HG02885 (cell line): ENCODE data around the gene NDUFAF8.

Experiments
- ATAC-seq: cut with Tn5 transposase; IDR thresholded peaks from one replicate; pipeline ENCODE4 v1.9.1; 2021; ENCODE audit warnings: mild to moderate bottlenecking; ENCODE audit not compliant: unreplicated experiment, poor library complexity

Gene NDUFAF8

GRCh38 chr17:81238815-81239713 lies at the start of gene NDUFAF8, which contains the start of gene TEPSIN:
TSS of gene NDUFAF8 (plus strand) at chr17:81239318. CDS start at chr17:81239364, 46 bp downstream.
TSS of gene TEPSIN (minus strand) at chr17:81239055. CDS start at chr17:81239033, 22 bp downstream.
- peak; percentile 90 for ATAC-seq

GRCh38 chr17:81189670-81190530 lies 49.2 kb upstream of the NDUFAF8 start:
- no peak for ATAC-seq

GRCh38 chr17:81190591-81190990 lies 48.5 kb upstream of the NDUFAF8 start:
- no peak for ATAC-seq

- no peak for ATAC-seq
Observed at GRCh38 chr17:81191116-81191515, 48.0 kb upstream of the NDUFAF8 start.

GRCh38 chr17:81191646-81192045 lies 47.5 kb upstream of the NDUFAF8 start:
- ATAC-seq = no peak

GRCh38 chr17:81192386-81193050 lies 46.6 kb upstream of the NDUFAF8 start:
- no peak for ATAC-seq

GRCh38 chr17:81193051-81193410 lies 46.1 kb upstream of the NDUFAF8 start:
- ATAC-seq = no peak

GRCh38 chr17:81193470-81194224 lies 45.5 kb upstream of the NDUFAF8 start:
- ATAC-seq = no peak

GRCh38 chr17:81194225-81194760 lies 44.8 kb upstream of the NDUFAF8 start:
- ATAC-seq = no peak

GRCh38 chr17:81194941-81195901 lies 43.9 kb upstream of the NDUFAF8 start:
- no peak for ATAC-seq

GRCh38 chr17:81195941-81196495 lies 43.1 kb upstream of the NDUFAF8 start:
- ATAC-seq = no peak

GRCh38 chr17:81196505-81197408 lies 42.4 kb upstream of the NDUFAF8 start:
- no peak for ATAC-seq

- ATAC-seq = no peak
Observed at GRCh38 chr17:81197409-81197795, 41.7 kb upstream of the NDUFAF8 start.

- no peak for ATAC-seq
Observed at GRCh38 chr17:81197831-81198490, 41.2 kb upstream of the NDUFAF8 start.

- ATAC-seq = no peak
Observed at GRCh38 chr17:81198826-81199481, 40.2 kb upstream of the NDUFAF8 start.

- ATAC-seq = no peak
Observed at GRCh38 chr17:81199482-81199830, 39.7 kb upstream of the NDUFAF8 start.
